PC-3 (cell line): Measurements from ENCODE around the gene C8A. TPM values are rescaled to one million over a fixed set of nuclear protein-coding genes. Genes with fewer than 3 reads are reported as not detected.

ENCODE experiments used
- ATAC-seq: fragments of 200-7000 bp; cut with Tn5 transposase; 2 replicates; pipeline ENCODE4 v1.9.1; 2020; ENCODE audit warnings: mild to moderate bottlenecking, moderate library complexity
- BruUV-seq: library from RNA; stranded (reverse); fragments of 400-500 nt; replicated peaks from 2 replicates; lab custom pipeline; 2021; lab: Mats Ljungman, UMichigan
- CTCF ChIA-PET: fragments of 300-600 bp; sonication (Branson Sonifier 250); formaldehyde crosslinking; loops from one replicate; lab custom pipeline; 2022; ENCODE audit warnings: antibody characterized with exemption; lab: Charles Lee
- POLR2A ChIA-PET: fragments of 300-600 bp; sonication (Branson Sonifier 250); formaldehyde crosslinking; loops from one replicate; lab custom pipeline; 2022; ENCODE audit warnings: antibody characterized with exemption; ENCODE audit not compliant: unreplicated experiment; lab: Charles Lee
- DNase-seq: peaks from one replicate; pipeline ENCODE4 v3.0.0-alpha.2; 2015
- H2AFZ ChIP-seq: fragments of 300-600 bp; sonication (generic); 2 replicates; pipeline ENCODE4 v1.6.0; 2016; ENCODE audit warnings: antibody characterized with exemption, low read length
- H3F3A ChIP-seq: fragments of 300-600 bp; sonication (generic); one replicate; pipeline ENCODE4 v1.6.0; 2017; ENCODE audit warnings: antibody characterized with exemption, low read length, control low read depth, mild to moderate bottlenecking; ENCODE audit not compliant: unreplicated experiment
- H3K27ac ChIP-seq: fragments of 300-600 bp; sonication (generic); 2 replicates; pipeline ENCODE4 v1.5.1; 2016; ENCODE audit warnings: mild to moderate bottlenecking, low read length
- H3K27me3 ChIP-seq: fragments of 300-600 bp; sonication (generic); 2 replicates; pipeline ENCODE4 v1.6.1; 2016; ENCODE audit warnings: low read length, mixed read lengths
- H3K36me3 ChIP-seq: fragments of 300-600 bp; sonication (generic); 2 replicates; pipeline ENCODE4 v1.6.1; 2016; ENCODE audit warnings: low read depth, mixed run types, low read length, mixed read lengths
- H3K4me1 ChIP-seq: fragments of 300-600 bp; sonication (generic); 2 replicates; pipeline ENCODE4 v1.5.1; 2016; ENCODE audit warnings: low read length; ENCODE audit not compliant: insufficient read depth
- H3K4me2 ChIP-seq: fragments of 300-600 bp; sonication (generic); 2 replicates; pipeline ENCODE4 v1.6.0; 2016; ENCODE audit warnings: low read length
- H3K4me3 ChIP-seq: fragments of 300-600 bp; sonication (generic); 2 replicates; pipeline ENCODE4 v1.5.1; 2016; ENCODE audit warnings: mild to moderate bottlenecking, low read length, mixed read lengths
- H3K79me2 ChIP-seq: fragments of 300-600 bp; sonication (generic); 2 replicates; pipeline ENCODE4 v1.6.1; 2017; ENCODE audit warnings: low read length, mixed read lengths
- H3K9ac ChIP-seq: fragments of 300-600 bp; sonication (generic); 2 replicates; pipeline ENCODE4 v1.6.0; 2016; ENCODE audit warnings: mild to moderate bottlenecking, low read length
- H3K9me2 ChIP-seq: fragments of 300-600 bp; sonication (generic); replicated peaks from 2 replicates; pipeline ENCODE4 v1.6.1; 2016; ENCODE audit warnings: mixed run types, low read length, mixed read lengths
- H3K9me3 ChIP-seq: fragments of 300-600 bp; sonication (generic); 2 replicates; pipeline ENCODE4 v1.6.1; 2016; ENCODE audit warnings: low read length, mixed read lengths
- H4K20me1 ChIP-seq: fragments of 300-600 bp; sonication (generic); 2 replicates; pipeline ENCODE4 v1.6.1; 2016; ENCODE audit warnings: low read length, mixed read lengths
- EZH2 ChIP-seq: fragments of 300-600 bp; sonication (generic); IDR thresholded peaks from one replicate; pipeline ENCODE4 v1.6.1; 2017; ENCODE audit warnings: antibody characterized with exemption, mild to moderate bottlenecking, low read length; ENCODE audit not compliant: unreplicated experiment
- EZH2phosphoT487 ChIP-seq: fragments of 300-600 bp; sonication (generic); IDR thresholded peaks from 2 replicates; pipeline ENCODE4 v1.6.1; 2018; ENCODE audit warnings: mild to moderate bottlenecking, antibody characterized with exemption, low read length, borderline replicate concordance
- intact Hi-C: fragments of 100-400 bp; cut with micrococcal nuclease; formaldehyde crosslinking; loops from 2 replicates; pipeline ENCODE4 v1.9.0; 2023
- total RNA-seq: library from RNA; depleted of rRNA; stranded (reverse); fragments of >200 nt; gene quantifications from 2 replicates; pipeline ENCODE4 v1.2.3, GENCODE V29; 2014
- TF ChIP-seq, protein P1 (sequence below): fragments of 300-600 bp; sonication (generic); conservative IDR thresholded peaks from 2 replicates; pipeline ENCODE4 v1.5.1; 2017; ENCODE audit warnings: antibody characterized with exemption, low read depth, mild to moderate bottlenecking, low read length

The C8A gene
- total RNA-seq, 1 experiment from 2014 or later = not detected

DNA sequence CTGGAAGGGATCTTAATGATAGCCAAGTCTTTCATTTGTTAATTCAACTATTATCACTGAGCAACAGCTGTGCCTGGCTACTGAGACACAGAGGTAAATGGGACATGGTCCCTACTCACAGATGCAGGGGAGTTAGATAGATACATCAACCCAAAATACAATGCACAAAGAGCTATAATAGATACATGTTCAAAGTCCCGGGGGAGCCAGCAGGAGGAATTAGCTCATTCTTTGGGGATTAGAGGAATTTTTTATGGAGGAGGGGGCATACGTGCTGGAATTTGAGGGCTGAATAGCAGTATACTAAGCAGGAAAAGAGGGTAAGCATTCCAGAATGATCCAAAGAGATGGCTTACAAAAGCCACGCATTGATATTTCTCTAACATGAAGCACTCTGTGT, 76.6 kb downstream of the C8A start:
- BruUV-seq = no TSS peak
- TF ChIP-seq EZH2 (no peak), EZH2phosphoT487 (no peak)
- TF ChIP-seq, protein P1, sequence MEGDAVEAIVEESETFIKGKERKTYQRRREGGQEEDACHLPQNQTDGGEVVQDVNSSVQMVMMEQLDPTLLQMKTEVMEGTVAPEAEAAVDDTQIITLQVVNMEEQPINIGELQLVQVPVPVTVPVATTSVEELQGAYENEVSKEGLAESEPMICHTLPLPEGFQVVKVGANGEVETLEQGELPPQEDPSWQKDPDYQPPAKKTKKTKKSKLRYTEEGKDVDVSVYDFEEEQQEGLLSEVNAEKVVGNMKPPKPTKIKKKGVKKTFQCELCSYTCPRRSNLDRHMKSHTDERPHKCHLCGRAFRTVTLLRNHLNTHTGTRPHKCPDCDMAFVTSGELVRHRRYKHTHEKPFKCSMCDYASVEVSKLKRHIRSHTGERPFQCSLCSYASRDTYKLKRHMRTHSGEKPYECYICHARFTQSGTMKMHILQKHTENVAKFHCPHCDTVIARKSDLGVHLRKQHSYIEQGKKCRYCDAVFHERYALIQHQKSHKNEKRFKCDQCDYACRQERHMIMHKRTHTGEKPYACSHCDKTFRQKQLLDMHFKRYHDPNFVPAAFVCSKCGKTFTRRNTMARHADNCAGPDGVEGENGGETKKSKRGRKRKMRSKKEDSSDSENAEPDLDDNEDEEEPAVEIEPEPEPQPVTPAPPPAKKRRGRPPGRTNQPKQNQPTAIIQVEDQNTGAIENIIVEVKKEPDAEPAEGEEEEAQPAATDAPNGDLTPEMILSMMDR = no peak
- no peaks in the 10 kb centered on the region for H3K79me2 ChIP-seq
- H3K27me3 ChIP-seq = peaks cover 3% of the 10 kb centered on the region; the same call in 1 of the 2 replicates
- no peaks in the 10 kb centered on the region for H3K9me3 ChIP-seq
- H3K4me1 ChIP-seq = no peaks in the 10 kb centered on the region
- H4K20me1 ChIP-seq = no peaks in the 10 kb centered on the region
- no peak overlapping the region for H3K27ac ChIP-seq
- no peak overlapping the region for H3K9ac ChIP-seq
- H3K9me2 ChIP-seq = no peaks in the 10 kb centered on the region
- intact Hi-C loops = no loop called here
- no peaks in the 10 kb centered on the region for H3F3A ChIP-seq
- ATAC-seq (no peak), DNase-seq (no peak)
- ChIA-PET CTCF (no interaction called here), POLR2A (no interaction called here)
- H3K36me3 ChIP-seq = no peaks in the 10 kb centered on the region
- H3K4me3 ChIP-seq = no peak overlapping the region
- no peak overlapping the region for H2AFZ ChIP-seq
- H3K4me2 ChIP-seq = no peak overlapping the region

- H4K20me1 ChIP-seq = no peaks in the 10 kb centered on the region
- no peak for ATAC-seq
Measured at GRCh38 chr1:56931686-56932085, 77.1 kb downstream of the C8A start.

GRCh38 chr1:56933161-56933560, 78.6 kb downstream of the C8A start:
- ChIA-PET CTCF (no interaction called here), POLR2A (no interaction called here)
- Histone ChIP-seq H3K4me2 (no peak overlapping the region), H2AFZ (no peak overlapping the region), H3K79me2 (no peaks in the 10 kb centered on the region), H3K4me1 (no peaks in the 10 kb centered on the region), H3K4me3 (no peak overlapping the region), H3K27ac (no peak overlapping the region), H3K27me3 (peaks cover 3% of the 10 kb centered on the region; the same call in 1 of the 2 replicates), H4K20me1 (no peaks in the 10 kb centered on the region), H3F3A (no peaks in the 10 kb centered on the region), H3K9me3 (no peaks in the 10 kb centered on the region), H3K9ac (no peak overlapping the region), H3K9me2 (no peaks in the 10 kb centered on the region), H3K36me3 (no peaks in the 10 kb centered on the region)
- intact Hi-C loops = no loop called here
- BruUV-seq = no TSS peak
- no peak for DNase-seq
- TF ChIP-seq EZH2 (no peak), EZH2phosphoT487 (no peak)
- TF ChIP-seq, protein P1 = no peak
- ATAC-seq = no peak

More at GRCh38 chr1:56931686-56932085, 77.1 kb downstream of the C8A start:
- Histone ChIP-seq H3K9me3 (no peaks in the 10 kb centered on the region), H3K79me2 (no peaks in the 10 kb centered on the region), H3K4me2 (no peak overlapping the region), H3K9me2 (no peaks in the 10 kb centered on the region), H3K4me1 (no peaks in the 10 kb centered on the region), H3F3A (no peaks in the 10 kb centered on the region), H3K27me3 (peaks cover 3% of the 10 kb centered on the region; the same call in 1 of the 2 replicates), H3K27ac (no peak overlapping the region), H2AFZ (no peak overlapping the region), H3K36me3 (no peaks in the 10 kb centered on the region), H3K4me3 (no peak overlapping the region), H3K9ac (no peak overlapping the region)
- TF ChIP-seq, protein P1 = no peak
- TF ChIP-seq EZH2phosphoT487 (no peak), EZH2 (no peak)
- intact Hi-C loops = no loop called here
- ChIA-PET CTCF (no interaction called here), POLR2A (no interaction called here)
- no peak for DNase-seq
- BruUV-seq = no TSS peak
